Renal pelvis (tissue), 4 donors: ENCODE measurements around the gene CKAP5. TPM values are rescaled to one million over a fixed set of nuclear protein-coding genes. Genes with fewer than 3 reads are reported as not detected.
"Not testable (repeated sequence)": the region's sequence is repeated elsewhere in the genome, so short reads cannot be mapped to it uniquely, and the experiment has no call there.

Source experiments
- DNase-seq: peaks from one replicate; pipeline ENCODE4 v3.0.0-alpha.2; 2013
- polyA plus RNA-seq, 3 donors: library from polyadenylated mRNA; unstranded; fragments of 120-200 nt; gene quantifications; one replicate each; pipeline ENCODE4 v1.2.1, GENCODE V29; 2013; ENCODE audit not compliant: insufficient read length in 3 of 3

The CKAP5 gene
- polyA plus RNA-seq, 3 donors = 90.8 to 104 (median 93.8) TPM

GRCh38 chr11:46856605-46857343 is 10.7 kb upstream of the CKAP5 start:
- DNase-seq = no peak

DNA sequence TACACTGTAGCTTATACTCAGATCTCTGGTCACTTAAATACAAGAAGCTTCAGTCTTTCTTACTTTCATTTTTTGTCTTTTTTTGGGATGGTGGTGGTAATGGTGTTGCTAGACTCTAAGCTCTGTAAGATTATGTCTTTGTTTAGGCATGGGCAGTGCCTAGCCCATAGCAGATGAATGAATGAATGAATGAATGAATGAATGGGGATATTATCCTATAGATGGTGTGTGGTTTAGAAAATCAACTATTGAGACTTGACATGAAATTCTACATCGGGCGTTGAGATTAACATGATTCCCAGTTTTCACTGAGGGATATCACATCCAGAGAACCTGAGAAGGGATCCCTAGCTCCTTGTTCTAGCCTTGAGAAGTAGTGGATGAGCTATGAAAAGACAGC is 9.8 kb upstream of the CKAP5 start:
- no peak for DNase-seq

- no peak for DNase-seq
These were observed 9.1 kb upstream of the CKAP5 start for GRCh38 chr11:46855167-46855566.

DNA sequence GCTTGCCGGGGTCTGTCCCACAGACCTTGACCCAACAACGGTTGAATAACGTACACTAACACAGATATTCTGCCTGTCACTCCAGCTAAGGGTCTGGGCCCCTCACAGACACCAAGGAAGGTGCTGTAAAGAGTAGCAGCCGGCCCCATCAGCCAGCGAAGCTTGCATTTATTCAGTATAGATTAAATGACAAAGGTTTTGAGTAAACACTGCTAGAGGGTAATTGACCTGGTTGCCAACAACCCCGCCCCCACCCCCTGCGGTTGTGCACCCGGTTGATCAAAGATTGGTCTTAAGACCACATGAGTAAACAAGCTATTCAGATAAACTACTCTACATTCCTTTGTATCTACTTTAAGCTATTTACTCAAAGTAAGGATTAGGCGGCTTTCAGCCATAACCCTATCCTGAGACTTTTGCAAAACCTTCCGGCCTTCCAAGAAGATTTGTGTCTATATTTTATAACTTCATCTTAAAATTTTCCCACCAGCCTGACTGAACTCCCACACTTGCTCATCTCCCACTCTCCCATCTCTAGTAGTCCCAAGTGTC is 4.8 kb upstream of the CKAP5 start:
- no peak for DNase-seq

GRCh38 chr11:46849631-46850030 is 3.6 kb upstream of the CKAP5 start:
- DNase-seq = no peak

- no peak for DNase-seq
These were observed 390 bp upstream of the CKAP5 start for GRCh38 chr11:46846510-46846830.

DNA sequence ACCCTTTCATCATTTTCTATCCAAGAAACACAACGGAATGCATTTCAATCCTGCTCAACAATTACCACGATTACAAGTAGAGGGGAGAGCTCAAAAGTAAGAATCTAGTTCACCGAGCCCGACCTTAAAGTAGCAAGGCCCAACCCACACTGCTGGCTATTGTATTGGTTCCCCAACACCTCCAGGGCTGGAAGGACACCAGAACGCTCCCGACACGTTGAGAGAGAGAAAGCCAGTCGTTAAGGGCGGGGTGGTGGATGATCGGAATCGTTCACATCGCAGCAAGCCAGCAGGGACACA is 690 bp downstream of the CKAP5 start:
- DNase-seq = no peak

- DNase-seq = no peak
These were observed 6.0 kb downstream of the CKAP5 start for GRCh38 chr11:46840116-46840515.

- no peak for DNase-seq
These were observed 7.6 kb downstream of the CKAP5 start for GRCh38 chr11:46838501-46838900.

DNA sequence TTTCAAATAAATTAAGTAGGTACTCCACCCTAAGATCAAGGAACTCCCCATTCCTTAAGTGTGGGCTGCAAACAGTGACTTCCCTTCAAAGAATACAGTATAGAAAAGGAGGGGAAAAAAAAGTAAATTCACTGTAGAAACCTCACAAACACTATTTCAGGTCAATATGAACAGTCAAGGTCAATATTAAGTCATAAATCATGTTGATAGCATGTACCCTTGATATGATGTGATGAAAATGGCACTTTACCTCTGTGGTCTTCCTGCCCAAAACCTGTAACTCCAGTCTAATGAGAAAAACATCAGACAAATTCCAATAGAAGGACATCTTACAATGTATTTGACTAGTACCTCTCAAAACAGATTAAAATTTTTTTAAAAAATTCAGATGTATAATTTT is 8.2 kb downstream of the CKAP5 start:
- no peak for DNase-seq

GRCh38 chr11:46836870-46837269 is 9.2 kb downstream of the CKAP5 start:
- no peak for DNase-seq

GRCh38 chr11:46836431-46836830 is 9.6 kb downstream of the CKAP5 start:
- no peak for DNase-seq

- no peak for DNase-seq
These were observed 10.2 kb downstream of the CKAP5 start for GRCh38 chr11:46835897-46836296.

- DNase-seq = no peak
These were observed 11.3 kb downstream of the CKAP5 start for GRCh38 chr11:46834821-46835220.

DNA sequence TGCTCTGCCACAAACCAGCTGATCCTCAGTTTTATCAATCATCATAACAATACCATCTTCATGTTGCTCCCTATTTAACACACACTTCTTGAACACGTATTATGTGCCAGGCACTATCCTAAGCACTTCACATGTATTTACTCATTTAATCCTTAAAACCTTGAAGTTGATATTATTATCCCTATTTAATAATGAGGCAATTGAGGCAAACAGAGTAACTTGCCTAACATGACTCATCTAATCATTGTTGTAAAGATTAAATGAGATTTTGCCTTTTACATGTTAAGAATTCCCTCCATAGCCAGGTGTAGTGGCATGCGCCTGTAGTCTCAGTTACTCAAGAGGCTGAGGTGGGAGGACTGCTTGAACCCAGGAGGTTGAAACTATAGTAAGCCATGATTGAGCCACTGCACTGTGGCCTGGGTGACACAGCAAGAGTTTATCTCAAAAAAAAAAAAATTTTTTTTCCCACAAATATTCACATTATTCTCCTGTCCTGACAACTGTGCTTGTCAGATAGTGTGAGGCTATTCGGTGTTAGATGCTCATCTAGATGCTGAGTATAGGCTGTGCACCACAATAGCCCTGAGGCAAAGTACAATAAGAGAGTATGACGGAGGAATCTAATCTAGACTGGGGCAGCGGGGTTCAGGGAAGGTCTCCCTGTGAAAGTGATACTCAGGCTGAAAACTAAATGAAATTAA is 13.4 kb downstream of the CKAP5 start:
- no peak for DNase-seq

DNA sequence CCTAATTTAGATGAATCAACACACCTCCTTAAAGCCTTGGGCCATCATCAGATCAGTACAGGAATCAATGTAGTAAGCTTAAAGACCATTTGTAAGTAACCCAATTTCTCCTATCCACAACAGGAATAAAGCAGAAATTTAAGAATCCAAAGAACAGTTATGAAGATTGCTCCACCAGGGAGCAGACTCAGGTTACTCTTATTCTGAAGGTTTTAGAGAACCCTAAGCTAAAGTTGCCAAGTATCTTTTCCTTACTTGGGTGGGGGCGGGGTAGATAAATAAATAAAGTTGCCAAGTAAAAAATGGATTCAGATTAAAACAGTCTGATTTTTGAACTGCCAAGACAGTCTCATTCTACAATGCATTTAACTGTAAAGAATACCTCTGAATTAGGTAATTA is 18.1 kb downstream of the CKAP5 start:
- DNase-seq = no peak

DNA sequence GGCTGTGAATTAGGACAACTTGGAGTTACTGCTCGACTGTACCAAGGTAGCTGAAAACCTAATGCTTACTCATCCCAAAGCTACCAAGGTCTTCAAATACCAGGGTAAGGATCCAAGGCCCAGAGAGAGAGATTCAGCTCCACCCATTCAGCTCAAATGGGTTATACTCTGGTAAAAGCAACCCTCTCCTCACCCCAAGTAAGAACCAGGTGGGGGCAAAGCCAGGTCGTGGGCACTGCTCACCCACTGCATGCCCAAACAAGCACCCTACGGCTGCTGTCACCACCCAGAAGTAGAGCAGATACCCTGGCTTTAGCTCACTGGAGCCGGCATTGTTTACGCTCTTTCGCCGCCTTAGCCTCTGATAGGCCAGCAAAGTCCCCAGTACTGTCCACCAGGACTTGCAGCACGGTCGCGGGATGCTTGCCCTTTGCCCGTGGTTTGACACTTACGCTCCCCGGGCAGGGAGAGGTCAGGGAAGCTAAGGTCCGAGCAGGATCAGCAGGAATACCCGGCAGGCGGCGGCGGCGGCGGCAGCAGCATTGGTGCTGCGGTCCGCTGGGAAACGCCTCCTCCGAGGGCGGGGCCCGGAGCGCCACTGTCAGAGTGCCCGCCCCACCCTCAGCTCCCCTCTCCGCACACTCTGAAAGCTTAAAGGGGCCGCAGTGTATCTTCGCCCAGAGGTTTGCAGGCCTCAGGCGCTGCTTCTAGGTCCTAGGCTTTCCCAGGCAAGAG is 19.6 kb downstream of the CKAP5 start:
- DNase-seq = peak; percentile 69

DNA sequence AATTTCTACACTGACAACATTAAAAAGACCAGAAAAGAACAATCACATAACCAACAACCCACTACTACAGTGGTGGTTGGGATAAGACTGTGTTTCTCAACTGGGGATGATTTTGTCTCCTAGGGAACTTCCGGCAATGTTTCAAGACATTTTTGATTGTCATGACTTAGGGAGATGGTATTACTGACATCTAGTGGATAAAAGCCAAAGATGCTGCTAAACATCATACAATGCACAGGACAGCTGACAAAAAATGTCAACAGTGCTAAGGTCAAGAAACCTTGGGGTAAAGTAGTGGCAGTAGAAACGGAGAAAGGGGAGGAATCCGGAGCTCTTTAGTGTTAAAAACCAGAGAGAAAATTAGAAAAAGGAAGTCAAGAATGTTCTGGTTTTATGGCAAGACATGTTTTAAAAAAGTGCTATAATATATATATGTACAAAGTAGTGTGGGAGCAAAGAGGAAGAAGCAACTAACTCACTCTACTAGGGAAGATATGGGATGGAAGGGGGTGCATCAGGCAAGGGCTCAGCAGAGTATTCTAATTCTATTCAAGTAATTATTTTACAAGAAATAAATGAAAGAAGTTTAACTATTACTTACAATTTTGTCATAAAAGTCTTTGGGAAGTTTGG is 37.2 kb downstream of the CKAP5 start:
- DNase-seq = no peak

- DNase-seq = no peak
These were observed 44.2 kb downstream of the CKAP5 start for GRCh38 chr11:46801694-46802470.

GRCh38 chr11:46800177-46800576 is 45.9 kb downstream of the CKAP5 start:
- DNase-seq = no peak

- DNase-seq = not testable (repeated sequence)
These were observed 46.4 kb downstream of the CKAP5 start for GRCh38 chr11:46799725-46800124.

DNA sequence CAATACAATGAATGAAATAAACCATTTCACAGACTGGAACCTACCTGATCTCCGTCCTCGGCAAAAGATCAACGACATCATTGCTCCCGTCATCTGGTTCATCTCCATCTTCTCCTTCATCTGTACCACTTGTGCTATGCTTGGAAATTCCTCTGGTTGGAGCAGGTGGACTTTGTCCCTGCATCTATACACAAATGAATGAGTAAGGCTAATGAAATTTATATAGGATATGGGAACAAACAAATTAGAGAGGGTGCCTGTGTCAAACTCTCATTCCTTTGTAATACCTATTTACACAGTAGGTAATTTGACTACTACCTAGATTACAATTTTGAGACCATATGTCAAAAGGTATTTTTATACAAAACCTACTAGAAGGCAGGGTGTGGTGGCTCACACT is 67.7 kb downstream of the CKAP5 start:
- DNase-seq = no peak
